ENCODE results near the gene BRPF3. TPM values are rescaled to one million over a fixed set of nuclear protein-coding genes. Genes with fewer than 3 reads are reported as not detected.
A peak's percentile ranks its signal among the peaks of the same experiment; 100 is the strongest.

The BRPF3 gene
- 10 to 100 TPM; 22.7 to 27.8 (median 26.0) TPM for total RNA-seq

DNA sequence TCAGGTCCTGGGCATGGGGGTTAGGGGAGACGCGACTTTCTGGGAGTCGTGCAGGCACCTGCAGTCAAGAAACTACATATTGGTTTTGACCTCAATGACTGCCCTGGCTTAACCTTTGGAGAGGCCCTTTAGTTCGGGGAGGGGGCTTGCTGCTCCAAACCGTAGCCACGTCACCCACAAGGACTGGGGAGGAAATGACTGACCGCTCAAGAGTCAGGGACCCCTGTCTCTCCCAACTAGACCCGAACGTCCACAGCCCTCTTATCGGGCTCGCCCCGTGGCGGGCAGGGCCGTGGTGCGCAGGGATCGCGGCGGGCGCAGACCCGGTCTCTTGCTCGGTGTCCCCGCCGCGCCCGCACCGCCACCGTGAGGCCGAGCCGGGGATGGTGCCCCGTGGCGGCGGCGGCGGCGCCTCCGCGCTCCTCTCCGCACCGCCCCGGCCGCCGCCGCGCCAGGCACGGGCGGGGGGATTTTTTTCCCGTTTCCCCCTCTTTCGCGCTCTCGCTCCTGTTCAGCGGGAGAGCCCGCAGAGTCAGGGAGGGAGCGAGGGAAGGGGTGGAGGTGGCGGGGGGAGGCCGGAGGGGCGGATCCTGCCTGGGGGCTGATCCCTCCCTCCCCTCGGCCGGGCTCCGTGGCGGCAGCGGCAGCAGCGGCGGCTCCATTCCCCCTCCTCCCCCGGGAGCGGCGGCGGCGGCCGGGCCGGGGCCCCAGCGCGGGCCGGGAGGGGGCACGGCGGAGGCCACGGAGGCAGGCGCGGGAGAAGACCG, at the start of gene BRPF3:
BRPF3 (plus strand) TSS at position 632 of the 767 bp plus-strand sequence. CDS start 3,579 bp downstream, outside the sequence.
- Mint-ChIP-seq H3K9me3 (no peaks in the 10 kb centered on the region), H3K27me3 (ENCODE audit: low read depth) (no peaks in the 10 kb centered on the region), H3K36me3 (ENCODE audit: insufficient read depth) (peaks cover 16% of the 10 kb centered on the region), H3K4me1 (ENCODE audit: low read depth) (peaks cover 40% of the 10 kb centered on the region), H3K4me3 (peak within 1 kb of the TSS; percentile 89)
- DNase-seq: peak; percentile 66
- peak; percentile 69 to 74 for ATAC-seq

DNA sequence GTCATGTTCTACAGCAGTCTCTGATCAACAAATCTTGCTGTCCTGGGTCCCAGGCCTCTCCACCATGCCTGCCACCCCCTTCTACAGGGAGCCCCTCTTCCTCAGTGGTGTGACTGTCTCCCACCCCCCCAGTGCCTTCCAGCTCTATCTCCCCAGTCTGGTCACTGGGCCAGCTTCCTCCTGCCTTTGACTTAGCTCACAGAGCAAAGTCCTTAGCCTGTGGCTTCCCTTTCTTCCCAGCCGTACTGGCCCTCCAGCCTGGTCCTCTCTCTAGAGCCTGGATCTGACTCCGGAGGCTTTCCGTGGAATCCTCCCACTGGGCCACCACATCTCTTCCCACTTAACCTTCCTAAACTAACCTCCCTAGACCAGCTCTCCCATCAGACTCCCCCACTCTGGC, 49.2 kb upstream of the BRPF3 start:
- ATAC-seq (no peak), DNase-seq (no peak)
- Mint-ChIP-seq H3K36me3 (ENCODE audit: insufficient read depth) (peaks cover 3% of the 10 kb centered on the region), H3K9me3 (peaks cover 8% of the 10 kb centered on the region), H3K4me3 (no peak overlapping the region), H3K27me3 (ENCODE audit: low read depth) (no peaks in the 10 kb centered on the region), H3K4me1 (ENCODE audit: low read depth) (peaks cover 18% of the 10 kb centered on the region)

DNA sequence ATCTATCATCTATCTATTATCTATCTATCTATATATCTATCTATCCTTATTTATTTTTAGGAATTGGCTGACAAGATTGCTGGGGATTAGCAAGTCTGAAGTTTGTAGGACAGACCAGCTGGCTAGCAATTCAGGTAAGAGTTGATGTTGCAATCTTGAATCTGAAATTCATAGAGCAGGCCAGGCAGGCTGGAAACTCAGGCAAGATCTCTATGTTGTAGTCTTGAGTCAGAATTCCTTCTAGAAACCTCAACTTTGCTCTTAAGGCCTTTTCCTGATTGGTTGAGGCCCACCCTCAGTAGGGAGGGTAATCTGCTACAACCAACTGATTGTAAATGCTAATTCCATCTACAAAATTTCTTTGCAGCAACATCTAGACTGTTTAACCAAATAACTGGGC, 47.1 kb upstream of the BRPF3 start:
- no peak for ATAC-seq
- no peak overlapping the region for H3K4me3 Mint-ChIP-seq
- H3K36me3 Mint-ChIP-seq (ENCODE audit: insufficient read depth): peaks cover 5% of the 10 kb centered on the region
- peaks cover 8% of the 10 kb centered on the region for H3K9me3 Mint-ChIP-seq
- no peaks in the 10 kb centered on the region for H3K27me3 Mint-ChIP-seq (ENCODE audit: low read depth)
- peaks cover 17% of the 10 kb centered on the region for H3K4me1 Mint-ChIP-seq (ENCODE audit: low read depth)
- no peak for DNase-seq

DNA sequence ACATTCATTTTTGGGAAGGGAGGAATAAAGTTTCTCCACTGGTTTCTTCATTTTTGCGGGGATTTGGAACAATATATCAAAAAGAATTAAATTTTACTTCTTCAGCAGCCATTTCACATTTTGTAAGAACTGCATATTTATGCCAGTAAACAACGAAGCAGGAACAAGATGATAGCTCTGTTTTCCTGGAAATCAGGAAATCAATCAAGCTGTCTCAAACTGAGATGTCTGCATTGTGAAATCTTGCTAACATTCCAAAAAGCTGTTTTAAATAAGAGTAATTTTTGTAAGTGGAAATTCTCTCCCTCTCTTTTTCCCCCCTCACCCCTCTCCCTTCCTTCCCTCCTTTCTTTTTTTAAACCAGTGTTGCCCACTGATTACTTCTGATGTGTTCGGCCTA, 46.3 kb upstream of the BRPF3 start:
- Mint-ChIP-seq H3K4me1 (ENCODE audit: low read depth) (peaks cover 17% of the 10 kb centered on the region), H3K9me3 (peaks cover 8% of the 10 kb centered on the region), H3K36me3 (ENCODE audit: insufficient read depth) (peaks cover 6% of the 10 kb centered on the region), H3K27me3 (ENCODE audit: low read depth) (no peaks in the 10 kb centered on the region), H3K4me3 (no peak overlapping the region)
- DNase-seq: no peak
- ATAC-seq: no peak

DNA sequence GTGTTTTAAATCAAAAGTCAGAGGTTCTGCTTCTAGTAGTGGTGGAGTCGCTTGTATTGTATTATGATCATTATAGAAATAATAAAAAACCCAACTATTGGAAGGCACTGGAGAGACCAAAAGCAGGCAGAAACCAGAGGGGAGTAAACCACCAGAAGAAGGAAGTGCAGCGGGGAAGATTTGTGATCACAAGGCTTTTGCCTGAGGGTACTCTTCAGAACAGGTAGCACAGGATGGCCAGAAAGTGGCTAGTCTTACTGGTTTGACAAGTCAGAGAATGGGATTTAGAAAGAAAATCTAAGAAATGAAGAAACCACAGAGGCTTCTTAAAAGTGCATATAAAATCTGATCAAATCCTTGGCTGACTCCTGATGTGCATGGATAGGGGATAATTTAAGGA, 42.3 kb upstream of the BRPF3 start:
- Mint-ChIP-seq H3K36me3 (ENCODE audit: insufficient read depth) (peaks cover 10% of the 10 kb centered on the region), H3K9me3 (peaks cover 9% of the 10 kb centered on the region), H3K27me3 (ENCODE audit: low read depth) (no peaks in the 10 kb centered on the region), H3K4me3 (no peak overlapping the region), H3K4me1 (ENCODE audit: low read depth) (peaks cover 7% of the 10 kb centered on the region)
- ATAC-seq (no peak), DNase-seq (no peak)

DNA sequence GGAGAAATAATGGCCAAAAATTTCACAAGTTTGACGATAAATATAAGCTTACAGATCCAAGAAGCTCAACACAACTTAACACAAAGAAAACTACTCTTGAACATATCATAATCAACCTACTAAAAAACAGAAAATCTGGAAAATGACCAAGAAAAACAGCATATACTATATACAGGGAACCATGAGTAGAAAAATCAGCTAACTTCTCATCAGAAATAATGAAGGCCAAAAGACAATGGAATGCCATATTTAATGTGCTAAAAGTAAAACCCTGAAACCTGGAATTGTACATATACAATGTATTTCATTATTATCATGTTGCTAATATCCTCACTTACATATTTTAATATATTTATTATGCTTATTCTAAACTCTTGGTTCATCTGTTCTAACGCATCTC, 40.9 kb upstream of the BRPF3 start:
- ATAC-seq: no peak
- no peak for DNase-seq
- Mint-ChIP-seq H3K4me1 (ENCODE audit: low read depth) (peaks cover under 1% of the 10 kb centered on the region), H3K9me3 (peaks cover 16% of the 10 kb centered on the region), H3K4me3 (no peak overlapping the region), H3K27me3 (ENCODE audit: low read depth) (no peaks in the 10 kb centered on the region), H3K36me3 (ENCODE audit: insufficient read depth) (peaks cover 13% of the 10 kb centered on the region)

DNA sequence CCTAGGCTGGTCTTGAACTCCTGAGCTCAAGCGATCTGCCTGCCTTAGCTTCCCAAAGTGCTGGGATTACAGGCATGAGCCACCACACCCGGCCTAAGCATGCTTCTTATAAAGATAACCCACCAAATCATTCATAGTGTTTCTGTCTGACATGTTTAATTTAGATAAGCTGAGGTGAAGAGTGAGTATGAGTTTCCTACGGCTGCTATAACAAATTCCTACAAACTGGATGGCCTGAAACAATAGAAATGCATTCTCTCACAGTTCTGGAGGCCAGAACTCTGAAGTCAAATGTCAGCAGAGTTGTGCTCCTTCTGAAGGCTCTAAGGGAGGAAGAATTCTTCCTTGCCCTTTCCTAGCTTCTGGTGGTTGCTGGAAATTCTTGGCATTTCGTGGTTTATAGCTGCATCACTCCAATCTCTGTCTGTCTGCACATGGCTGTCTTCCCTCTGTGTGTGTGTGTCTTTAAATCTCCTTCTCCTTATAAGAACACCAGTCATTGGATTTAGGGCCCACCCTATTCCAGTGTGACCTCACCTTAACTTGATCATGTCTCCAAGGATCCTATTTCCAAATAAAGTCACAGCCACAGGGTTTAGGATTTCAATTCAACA, 36.3 kb upstream of the BRPF3 start:
- Mint-ChIP-seq H3K27me3 (ENCODE audit: low read depth) (no peaks in the 10 kb centered on the region), H3K4me3 (no peak overlapping the region), H3K36me3 (ENCODE audit: insufficient read depth) (peaks cover 13% of the 10 kb centered on the region), H3K4me1 (ENCODE audit: low read depth) (no peaks in the 10 kb centered on the region), H3K9me3 (peaks cover 17% of the 10 kb centered on the region)
- DNase-seq (no peak), ATAC-seq (no peak)

DNA sequence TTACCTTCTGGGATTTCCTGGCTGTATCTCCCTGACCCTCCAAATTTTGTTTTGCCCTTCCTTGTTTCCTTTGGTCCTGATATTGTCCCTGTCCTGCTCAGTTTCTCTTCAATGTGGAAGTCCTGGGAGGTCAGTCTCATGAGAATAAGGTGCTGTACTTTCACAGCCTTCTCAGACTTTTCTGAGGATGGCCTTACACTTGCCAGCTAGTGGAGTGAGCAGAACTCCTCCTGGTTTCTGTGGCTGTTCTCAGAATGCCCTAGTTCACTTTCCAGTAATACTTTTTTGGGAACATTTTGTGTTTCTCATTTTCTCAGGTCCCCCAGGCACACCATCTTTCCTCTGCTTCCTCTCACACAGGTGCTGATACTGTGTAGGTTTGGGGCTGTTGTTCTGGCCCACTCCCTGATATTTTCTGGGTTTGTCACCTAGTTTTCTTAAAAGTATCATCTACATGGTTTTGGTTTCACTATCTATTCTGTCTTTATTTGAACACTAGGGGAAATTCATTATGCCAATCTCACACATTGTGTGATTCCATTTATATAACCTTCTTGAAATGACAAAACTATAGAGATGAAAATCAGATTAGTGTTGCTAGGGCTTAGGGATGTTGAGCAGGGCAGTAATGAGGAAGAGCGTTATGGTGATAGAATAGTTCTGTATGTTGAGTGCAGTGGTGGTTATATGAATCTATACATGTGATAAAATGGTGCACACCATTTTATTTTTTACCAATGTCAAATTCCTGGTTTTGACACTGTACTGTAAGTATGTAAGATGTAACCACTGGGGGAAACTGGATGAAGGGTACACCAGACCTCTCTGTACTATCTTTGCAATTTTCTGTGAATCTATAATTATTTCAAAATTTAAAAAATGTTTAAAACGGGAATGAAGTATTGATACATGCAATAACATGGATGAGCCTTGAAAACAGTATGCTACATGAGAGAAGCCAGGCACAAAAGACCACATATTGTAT, 27.2 kb upstream of the BRPF3 start:
- peak overlapping the region; percentile 16 for H3K4me3 Mint-ChIP-seq
- no peak for DNase-seq
- H3K36me3 Mint-ChIP-seq (ENCODE audit: insufficient read depth): peaks cover 5% of the 10 kb centered on the region
- no peaks in the 10 kb centered on the region for H3K27me3 Mint-ChIP-seq (ENCODE audit: low read depth)
- peaks cover 3% of the 10 kb centered on the region for H3K9me3 Mint-ChIP-seq
- peaks cover 17% of the 10 kb centered on the region for H3K4me1 Mint-ChIP-seq (ENCODE audit: low read depth)
- peak; percentile 65 to 80 for ATAC-seq

DNA sequence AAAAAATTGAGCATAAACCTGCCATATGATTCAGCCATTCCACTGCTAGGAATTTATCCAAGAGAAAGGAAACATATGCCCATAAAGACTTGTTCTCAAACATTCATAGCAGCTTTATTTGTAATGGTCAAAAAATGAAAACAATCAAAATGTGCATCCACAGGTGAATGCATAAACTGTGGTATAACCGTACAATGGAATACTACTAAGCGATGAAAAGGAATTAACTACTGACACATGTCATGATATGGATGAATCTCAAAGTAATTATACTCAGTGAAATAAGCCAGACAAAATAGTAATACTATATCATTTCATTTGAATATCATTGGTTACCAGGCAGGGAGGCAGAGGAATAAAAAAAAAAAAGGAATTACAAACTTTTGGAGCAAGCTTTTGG, 25.8 kb upstream of the BRPF3 start:
- peaks cover 3% of the 10 kb centered on the region for H3K9me3 Mint-ChIP-seq
- DNase-seq (no peak), ATAC-seq (no peak)
- no peaks in the 10 kb centered on the region for H3K27me3 Mint-ChIP-seq (ENCODE audit: low read depth)
- no peak overlapping the region for H3K4me3 Mint-ChIP-seq
- peaks cover 5% of the 10 kb centered on the region for H3K36me3 Mint-ChIP-seq (ENCODE audit: insufficient read depth)
- H3K4me1 Mint-ChIP-seq (ENCODE audit: low read depth): peaks cover 17% of the 10 kb centered on the region

DNA sequence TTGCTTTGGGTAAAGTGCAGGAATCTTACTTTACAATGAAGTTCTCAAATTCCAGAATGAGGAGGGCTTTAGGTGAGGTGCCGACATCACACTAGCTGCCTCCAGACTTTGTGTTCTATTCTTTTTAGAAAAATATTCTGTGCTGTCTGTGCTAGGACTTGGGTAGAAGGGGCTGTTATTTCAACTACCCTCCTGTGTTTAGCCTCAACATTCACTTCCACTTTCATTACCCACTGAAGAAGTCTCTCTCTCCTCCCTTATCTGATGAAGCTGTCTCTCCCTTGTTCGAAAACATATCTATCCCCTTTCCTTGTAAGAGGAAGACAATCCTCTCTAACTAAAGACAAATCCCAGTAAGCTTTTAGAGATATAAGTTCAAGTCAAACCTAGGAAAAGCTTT, 25.0 kb upstream of the BRPF3 start:
- Mint-ChIP-seq H3K4me3 (no peak overlapping the region), H3K27me3 (ENCODE audit: low read depth) (no peaks in the 10 kb centered on the region), H3K9me3 (peaks cover 3% of the 10 kb centered on the region), H3K36me3 (ENCODE audit: insufficient read depth) (peaks cover 5% of the 10 kb centered on the region), H3K4me1 (ENCODE audit: low read depth) (peaks cover 17% of the 10 kb centered on the region)
- DNase-seq: no peak
- ATAC-seq: no peak

DNA sequence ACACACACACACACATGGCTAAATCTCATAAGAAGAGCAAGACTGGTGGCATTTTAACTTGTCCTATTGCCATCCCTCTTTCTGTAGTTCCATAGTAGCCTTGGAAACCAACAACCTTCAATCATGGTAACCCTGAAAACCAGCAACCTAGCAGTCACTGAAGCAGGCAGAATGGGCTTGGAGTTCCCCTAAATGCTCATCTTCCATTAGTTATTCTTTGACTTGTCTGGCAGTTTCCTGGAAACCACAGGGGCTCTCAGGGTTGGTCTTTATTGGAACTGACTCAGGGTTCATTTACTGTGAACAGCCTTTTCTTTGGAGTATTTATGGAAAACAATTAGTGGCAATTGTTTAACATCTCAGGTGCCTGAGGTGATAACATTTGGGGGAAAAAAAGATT, 19.4 kb upstream of the BRPF3 start:
- Mint-ChIP-seq H3K27me3 (ENCODE audit: low read depth) (no peaks in the 10 kb centered on the region), H3K9me3 (peaks cover 13% of the 10 kb centered on the region), H3K36me3 (ENCODE audit: insufficient read depth) (peaks cover 24% of the 10 kb centered on the region), H3K4me1 (ENCODE audit: low read depth) (no peaks in the 10 kb centered on the region), H3K4me3 (no peak overlapping the region)
- ATAC-seq (peak in 1 of 2 donors; percentile 37), DNase-seq (no peak)

DNA sequence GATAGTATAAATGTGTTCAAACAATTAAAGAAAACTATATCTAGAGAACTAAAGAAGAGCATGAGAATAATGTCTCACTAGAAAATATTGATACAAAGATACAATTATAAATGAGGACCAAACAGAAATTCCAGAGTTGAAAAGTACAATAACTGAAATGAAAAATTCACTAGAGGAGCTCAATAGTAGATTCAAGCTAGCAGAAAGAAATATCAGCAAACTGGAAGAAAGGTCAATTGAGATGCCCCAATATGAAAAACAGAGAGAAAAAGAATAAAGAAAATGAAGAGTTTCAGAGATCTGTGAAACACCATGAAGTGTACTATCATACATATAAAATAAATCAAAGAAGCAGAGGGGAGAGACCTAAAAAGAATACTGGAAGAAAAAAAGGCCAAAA, 18.0 kb upstream of the BRPF3 start:
- Mint-ChIP-seq H3K36me3 (ENCODE audit: insufficient read depth) (peaks cover 24% of the 10 kb centered on the region), H3K4me3 (no peak overlapping the region), H3K27me3 (ENCODE audit: low read depth) (no peaks in the 10 kb centered on the region), H3K4me1 (ENCODE audit: low read depth) (no peaks in the 10 kb centered on the region), H3K9me3 (peaks cover 13% of the 10 kb centered on the region)
- DNase-seq: no peak
- no peak for ATAC-seq

DNA sequence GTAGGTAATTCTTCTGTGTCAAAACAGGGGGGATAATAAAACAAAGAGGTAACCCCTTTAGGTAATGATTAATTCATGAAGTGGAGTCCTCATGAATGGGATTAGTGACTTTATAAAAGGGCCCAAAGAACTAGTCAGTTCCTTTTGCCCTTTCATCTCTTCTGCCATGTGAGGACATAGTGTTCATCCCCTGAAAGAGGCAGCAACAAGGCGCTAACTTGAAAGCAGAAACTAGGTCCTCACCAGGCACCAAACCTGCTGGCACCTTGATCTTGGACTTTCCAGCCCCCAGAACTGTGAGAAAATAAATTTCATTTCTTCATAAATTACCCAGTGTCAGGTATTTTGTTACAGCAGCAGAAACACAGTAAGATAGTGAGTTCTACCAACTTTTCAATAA, 16.4 kb upstream of the BRPF3 start:
- no peaks in the 10 kb centered on the region for H3K4me1 Mint-ChIP-seq (ENCODE audit: low read depth)
- no peaks in the 10 kb centered on the region for H3K27me3 Mint-ChIP-seq (ENCODE audit: low read depth)
- no peak for ATAC-seq
- peaks cover 13% of the 10 kb centered on the region for H3K9me3 Mint-ChIP-seq
- no peak for DNase-seq
- peaks cover 24% of the 10 kb centered on the region for H3K36me3 Mint-ChIP-seq (ENCODE audit: insufficient read depth)
- no peak overlapping the region for H3K4me3 Mint-ChIP-seq

DNA sequence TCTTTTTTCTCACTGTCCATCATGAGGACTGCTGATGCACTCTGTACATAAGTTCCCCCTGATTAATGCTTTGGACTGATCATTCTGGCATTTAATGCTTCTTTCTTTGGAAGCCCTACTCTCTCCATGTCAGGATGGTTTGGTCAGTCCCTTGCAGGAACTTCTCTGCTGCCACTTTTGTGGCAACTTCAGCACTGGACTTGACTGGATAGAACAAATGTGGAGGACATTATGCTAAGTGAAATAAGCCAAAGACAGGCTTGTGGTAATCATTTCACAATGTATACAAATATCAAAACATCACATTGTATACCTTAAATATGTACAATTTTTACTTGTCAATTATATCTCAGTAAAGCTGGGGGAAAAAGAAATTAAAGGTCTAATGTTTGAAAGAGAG, 12.2 kb upstream of the BRPF3 start:
- no peaks in the 10 kb centered on the region for H3K27me3 Mint-ChIP-seq (ENCODE audit: low read depth)
- peaks cover 7% of the 10 kb centered on the region for H3K36me3 Mint-ChIP-seq (ENCODE audit: insufficient read depth)
- H3K4me1 Mint-ChIP-seq (ENCODE audit: low read depth): no peaks in the 10 kb centered on the region
- H3K9me3 Mint-ChIP-seq: no peaks in the 10 kb centered on the region
- ATAC-seq (no peak), DNase-seq (no peak)
- H3K4me3 Mint-ChIP-seq: no peak overlapping the region
